GM18517 (cell line): ENCODE measurements around the gene ULK4.

Experiments
- ATAC-seq: cut with Tn5 transposase; IDR thresholded peaks from one replicate; pipeline ENCODE4 v1.9.1; 2021; ENCODE audit warnings: mild to moderate bottlenecking, moderate library complexity; ENCODE audit not compliant: unreplicated experiment

Gene ULK4

DNA sequence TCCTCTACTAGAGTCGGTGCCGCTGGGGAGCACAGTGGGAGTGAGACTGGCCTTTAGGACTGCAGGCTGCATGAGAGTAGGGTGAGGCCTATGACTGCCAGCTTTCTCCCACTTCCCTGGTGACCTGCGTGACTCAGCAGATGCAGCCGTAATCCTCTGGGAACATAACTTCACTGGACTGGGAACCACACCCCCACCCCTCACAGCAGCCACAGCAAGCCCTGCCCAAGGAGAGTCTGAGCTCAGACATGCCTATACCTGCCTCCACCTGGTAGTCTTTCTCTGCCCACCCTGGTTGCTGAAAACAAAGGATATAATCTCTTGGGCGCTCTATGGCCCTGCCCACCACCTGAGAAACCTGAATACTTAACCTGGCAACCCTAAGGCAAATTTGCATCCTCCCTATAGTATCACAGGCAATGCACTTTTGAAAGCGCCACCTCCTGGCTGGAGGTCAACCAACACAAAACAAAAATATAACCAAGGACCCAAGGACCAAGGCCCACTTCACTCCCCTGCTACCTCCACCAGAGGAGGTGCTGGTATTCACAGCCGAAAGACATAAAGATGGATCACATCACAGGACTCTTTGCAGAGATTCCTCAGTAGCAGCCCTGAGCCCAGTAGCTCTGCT lies 453.7 kb downstream of the ULK4 start:
- no peak for ATAC-seq

DNA sequence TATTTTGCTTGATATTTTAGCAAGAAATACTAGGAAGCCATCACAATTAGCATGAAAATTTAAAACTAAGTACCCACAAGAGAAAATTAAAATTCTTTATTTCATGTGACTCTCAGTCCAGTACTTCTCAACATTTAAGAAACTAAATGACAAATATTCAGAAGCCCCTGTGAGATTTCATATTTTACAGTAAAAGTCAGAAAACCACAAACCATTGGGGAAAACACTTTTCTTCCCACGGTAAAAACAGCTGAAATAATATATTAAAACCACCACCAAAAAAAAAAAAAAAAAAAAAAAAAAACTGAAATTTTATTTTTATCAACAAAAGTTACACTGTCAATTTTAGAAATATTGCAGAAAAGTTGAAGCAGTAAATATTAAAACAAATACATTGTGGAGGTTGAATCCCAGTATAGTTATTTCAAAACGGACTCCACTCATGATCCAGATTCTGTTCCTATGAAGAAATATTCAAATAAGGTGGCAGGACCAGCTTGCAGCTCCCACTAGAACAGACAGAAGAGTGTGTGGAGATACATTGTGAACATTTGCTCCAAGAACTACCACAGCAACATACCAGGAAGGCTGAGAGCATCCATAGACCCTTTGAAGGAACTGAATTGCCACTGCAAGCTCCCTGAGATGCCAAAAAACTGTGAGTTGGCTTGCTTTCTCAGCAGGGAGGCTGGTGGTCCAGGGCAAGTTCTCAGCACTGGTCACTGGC lies 454.4 kb downstream of the ULK4 start:
- no peak for ATAC-seq

- ATAC-seq, result no peak
These were observed 457.8 kb downstream of the ULK4 start for GRCh38 chr3:41503998-41504623.

- ATAC-seq, result no peak
These were observed 459.4 kb downstream of the ULK4 start for GRCh38 chr3:41502481-41502880.

GRCh38 chr3:41502023-41502422 lies 459.9 kb downstream of the ULK4 start:
- ATAC-seq, result no peak

GRCh38 chr3:41498847-41499246 lies 463.1 kb downstream of the ULK4 start:
- ATAC-seq, result no peak

GRCh38 chr3:41490360-41490759 lies 471.5 kb downstream of the ULK4 start:
- no peak for ATAC-seq

DNA sequence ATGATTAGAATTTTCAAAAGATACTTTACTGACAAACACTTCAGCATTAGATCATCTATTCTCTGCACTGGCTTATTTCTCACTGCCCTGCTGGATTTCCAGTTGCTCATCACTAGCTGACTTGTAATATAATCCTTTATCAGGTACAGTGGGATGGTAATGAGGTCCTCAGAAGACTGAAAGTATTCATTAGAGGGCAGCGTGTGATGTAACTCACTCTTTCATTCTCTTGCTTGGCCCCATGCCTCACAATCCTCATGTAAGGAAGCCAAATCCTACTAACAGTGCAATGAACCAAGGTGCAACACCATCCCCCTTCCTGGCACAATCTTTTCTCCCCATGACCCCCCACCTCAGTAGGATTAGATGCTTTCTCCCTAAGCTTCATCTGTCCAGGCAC lies 472.7 kb downstream of the ULK4 start:
- ATAC-seq, result no peak

- ATAC-seq, result no peak
These were observed 473.4 kb downstream of the ULK4 start for GRCh38 chr3:41488501-41488900.

DNA sequence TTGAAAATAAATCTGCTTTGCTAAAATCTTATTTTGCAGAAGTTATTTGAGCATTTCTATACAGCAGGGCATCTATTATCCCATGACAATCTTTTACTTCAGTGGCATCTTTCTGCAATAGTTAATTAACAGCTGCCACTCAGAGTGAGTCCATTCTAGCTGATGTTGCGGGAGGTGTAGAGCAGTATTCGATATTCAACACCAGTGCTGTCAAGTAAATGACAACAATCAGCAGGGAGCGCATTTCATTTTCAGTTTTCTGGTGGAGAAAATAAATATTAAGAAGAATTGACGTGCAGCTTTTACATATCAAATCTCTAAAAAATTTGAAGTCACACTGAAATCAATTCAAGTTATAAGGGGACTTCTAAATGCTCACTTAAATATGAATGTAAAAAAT lies 476.4 kb downstream of the ULK4 start:
- no peak for ATAC-seq

GRCh38 chr3:41482134-41482533 lies 479.8 kb downstream of the ULK4 start:
- no peak for ATAC-seq

- ATAC-seq, result no peak
These were observed 483.6 kb downstream of the ULK4 start for GRCh38 chr3:41478278-41478677.

- ATAC-seq, result no peak
These were observed 484.4 kb downstream of the ULK4 start for GRCh38 chr3:41477399-41478014.

GRCh38 chr3:41469083-41469482 lies 492.8 kb downstream of the ULK4 start:
- ATAC-seq, result no peak

DNA sequence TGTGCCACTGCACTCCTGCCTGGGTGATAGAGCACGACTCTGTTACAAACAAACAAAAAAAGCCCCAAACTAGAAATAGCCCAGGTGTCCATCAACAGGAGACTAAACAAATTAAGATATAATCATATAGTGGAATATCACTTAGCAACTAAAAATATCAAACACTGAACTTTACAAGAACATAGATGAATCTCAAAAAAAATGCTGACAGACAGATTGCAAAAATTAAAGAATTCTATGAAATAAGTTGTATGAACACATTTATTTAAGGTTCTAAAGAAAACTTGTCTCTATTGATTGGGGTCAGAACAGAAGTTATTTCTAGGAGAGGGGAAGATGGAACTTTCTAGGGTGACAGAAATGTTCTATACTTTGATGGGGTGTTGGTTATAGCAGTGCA lies 494.4 kb downstream of the ULK4 start:
- ATAC-seq, result no peak

GRCh38 chr3:41464858-41465257 lies 497.0 kb downstream of the ULK4 start:
- ATAC-seq, result no peak

GRCh38 chr3:41464401-41464800 lies 497.5 kb downstream of the ULK4 start:
- ATAC-seq, result no peak

GRCh38 chr3:41462103-41462691 lies 499.7 kb downstream of the ULK4 start:
- ATAC-seq, result no peak

DNA sequence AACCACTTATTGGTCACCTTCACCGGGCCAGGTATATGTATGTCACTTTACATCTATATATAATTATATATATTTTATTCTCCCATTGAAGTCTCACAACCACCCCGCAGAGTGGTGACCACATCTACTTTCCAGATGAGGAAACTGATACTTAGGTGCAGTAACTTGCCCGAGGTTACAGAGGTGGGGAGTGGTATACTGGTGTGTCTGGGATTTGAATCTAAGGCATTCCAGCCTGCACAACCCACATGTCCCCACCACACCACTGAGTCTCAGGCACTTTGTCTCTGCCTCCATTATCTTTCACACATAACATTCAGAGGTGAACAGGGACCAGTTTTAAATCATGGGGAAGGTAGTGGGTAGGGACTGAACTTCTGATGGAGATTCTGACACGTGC lies 501.2 kb downstream of the ULK4 start:
- ATAC-seq, result no peak

DNA sequence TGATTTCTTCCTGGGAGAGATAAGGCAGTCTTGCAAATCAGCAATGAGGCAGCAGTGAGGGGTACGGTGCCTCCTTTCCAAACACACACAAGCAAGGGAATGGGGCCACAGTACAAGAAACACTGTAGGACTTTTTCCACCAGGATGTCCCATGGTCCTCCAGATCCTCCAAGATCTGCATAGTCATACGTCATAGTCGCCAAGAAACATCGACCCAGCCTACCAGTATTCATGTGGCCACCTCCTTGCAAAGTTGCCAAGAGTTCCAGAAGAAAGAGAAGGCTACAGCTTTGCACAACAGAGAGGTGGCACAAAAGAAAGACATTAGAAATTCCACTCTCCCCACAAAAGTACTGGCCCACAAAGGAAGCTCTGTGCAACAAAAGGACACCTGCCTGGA lies 504.7 kb downstream of the ULK4 start:
- ATAC-seq, result no peak

GRCh38 chr3:41456162-41456561 lies 505.7 kb downstream of the ULK4 start:
- ATAC-seq, result no peak
